ENCODE results near the gene PLEKHG7. TPM values are rescaled to one million over a fixed set of nuclear protein-coding genes. Genes with fewer than 3 reads are reported as not detected.

PLEKHG7 gene
- total RNA-seq, 1 experiment from 2014 or later: not detected

DNA sequence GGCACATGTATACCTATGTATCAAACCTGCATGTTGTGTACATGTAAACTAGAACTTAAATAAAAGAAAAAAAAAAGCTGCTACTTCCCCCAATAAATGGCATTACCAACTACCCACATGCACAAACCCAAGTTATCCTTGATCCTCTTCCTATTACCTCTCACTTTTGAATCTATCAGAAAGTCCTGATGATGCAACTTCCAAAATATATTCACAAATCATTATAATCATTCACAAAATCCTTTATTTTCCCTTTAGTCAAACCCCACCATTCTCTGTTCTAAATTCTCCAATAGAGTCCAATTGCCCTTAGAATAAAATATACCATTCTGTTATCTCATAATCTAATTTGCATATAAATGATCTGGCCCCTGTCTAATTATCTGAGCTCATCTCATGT lies 92.0 kb downstream of the PLEKHG7 start:
- DNase-seq (ENCODE audit: low spot score): no peak

DNA sequence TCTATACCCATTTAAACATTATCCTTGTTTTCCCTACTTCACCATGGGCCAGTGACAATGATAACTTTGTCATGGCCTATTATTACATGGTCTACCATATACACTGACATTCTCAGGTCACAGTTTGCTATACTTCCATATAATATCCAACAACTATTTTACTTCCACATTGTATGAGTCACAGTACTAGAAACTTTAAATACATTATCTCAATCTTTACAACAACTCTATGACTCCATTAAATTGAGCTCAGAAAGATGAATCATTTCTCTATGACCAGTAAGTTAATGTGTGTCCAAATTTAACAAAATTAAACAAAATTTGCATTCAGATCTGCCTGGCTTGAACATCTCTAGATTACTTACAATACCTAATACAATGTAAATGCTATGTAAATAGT lies 93.9 kb downstream of the PLEKHG7 start:
- DNase-seq (ENCODE audit: low spot score): no peak

DNA sequence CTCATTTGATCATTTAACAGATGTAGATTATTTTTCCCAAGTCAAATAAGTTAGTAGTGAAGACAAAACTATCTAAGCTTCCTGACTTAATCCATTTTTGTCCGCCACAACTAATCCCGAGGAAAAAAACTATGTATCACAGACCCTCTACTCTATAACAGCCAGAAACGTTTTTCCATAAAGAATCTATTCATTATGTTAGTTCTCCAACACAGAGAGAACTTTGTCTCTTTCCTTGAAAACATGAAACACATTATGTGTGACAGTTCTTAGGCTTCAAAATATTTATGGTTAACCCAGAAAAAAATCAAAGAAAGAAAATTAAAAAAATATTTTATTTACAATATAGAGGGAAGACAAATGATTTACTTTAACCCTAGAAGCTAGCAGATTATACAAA lies 100.1 kb downstream of the PLEKHG7 start:
- DNase-seq (ENCODE audit: low spot score): no peak

- no peak for DNase-seq (ENCODE audit: low spot score)
Observed at GRCh38 chr12:92803903-92804302, 101.1 kb downstream of the PLEKHG7 start.

GRCh38 chr12:92810370-92810769 lies 107.6 kb downstream of the PLEKHG7 start:
- no peak for DNase-seq (ENCODE audit: low spot score)

GRCh38 chr12:92814584-92814983 lies 111.8 kb downstream of the PLEKHG7 start:
- DNase-seq (ENCODE audit: low spot score): no peak

GRCh38 chr12:92821142-92821541 lies 118.4 kb downstream of the PLEKHG7 start:
- no peak for DNase-seq (ENCODE audit: low spot score)

Other genes with a start within 250 kb of the PLEKHG7 start
- 5.9 and 6.6 TPM in 2 replicates for gene EEA1, start 226.3 kb downstream of the PLEKHG7 start, total RNA-seq (2014; rRNA removed; shearing (Covaris generic))